Transverse colon (tissue), 4 donors: ENCODE results near the gene ACSM3. TPM values are rescaled to one million over a fixed set of nuclear protein-coding genes. Genes with fewer than 3 reads are reported as not detected.
"Not testable (repeated sequence)": the region's sequence is repeated elsewhere in the genome, so short reads cannot be mapped to it uniquely, and the experiment has no call there.

Experiments used
- DNase-seq: peaks from one replicate; pipeline ENCODE4 v3.0.0-alpha.2; 2019
- H3K27ac ChIP-seq, 4 donors: fragments of 200-600 bp; sonication (generic); 2 replicates each; pipeline ENCODE4 v1.5.1; 2016 to 2018; ENCODE audit warnings: inconsistent platforms in 4 of 4
- H3K27me3 ChIP-seq: fragments of 200-600 bp; sonication (generic); 2 replicates; pipeline ENCODE4 v1.5.1; 2017; ENCODE audit warnings: inconsistent platforms
- H3K36me3 ChIP-seq, 4 donors: fragments of 200-600 bp; sonication (generic); 2 replicates each; pipeline ENCODE4 v1.5.1; 2017 to 2019; ENCODE audit warnings: inconsistent platforms in 4 of 4
- H3K4me1 ChIP-seq, 4 donors: fragments of 200-600 bp; sonication (generic); 2 replicates each; pipeline ENCODE4 v1.5.1; 2017 to 2020; ENCODE audit warnings: inconsistent platforms in 4 of 4
- H3K4me3 ChIP-seq, 4 donors: fragments of 200-600 bp; sonication (generic); 1 replicate in 1 of 4; 2 replicates in 3 of 4; pipeline versions ENCODE4 v1.5.1 to v1.6.1; 2017 to 2019; ENCODE audit warnings: inconsistent platforms in 4 of 4
- H3K9me3 ChIP-seq, 2 donors: fragments of 200-600 bp; sonication (generic); 2 replicates each; pipeline ENCODE4 v1.5.1; 2017 to 2019; ENCODE audit warnings: inconsistent platforms in 2 of 2
- CTCF ChIP-seq, 5 experiments: fragments of 200-600 bp in 3 of 5; fragments of 450-650 bp in 2 of 5; sonication (generic) in 3 of 5; IDR thresholded peaks; 1 replicate in 2 of 5; 2 replicates in 3 of 5; pipeline ENCODE4 v1.5.1; 2016 to 2017; ENCODE audit warnings: antibody characterized with exemption in 5 of 5, inconsistent platforms in 3 of 5, mild to moderate bottlenecking in 2 of 5, moderate library complexity in 1 of 5
- EP300 ChIP-seq: sonication (generic); formaldehyde crosslinking; IDR thresholded peaks from one replicate; pipeline ENCODE4 v1.6.1; 2017; ENCODE audit warnings: antibody characterized with exemption, low read depth
- POLR2A ChIP-seq: fragments of 450-650 bp; IDR thresholded peaks from one replicate; pipeline ENCODE4 v1.6.1; 2016; ENCODE audit warnings: antibody characterized with exemption, mild to moderate bottlenecking, moderate library complexity
- POLR2AphosphoS5 ChIP-seq, 3 donors: sonication (generic); formaldehyde crosslinking; IDR thresholded peaks; one replicate each; pipeline ENCODE4 v1.6.1; 2016; ENCODE audit warnings: antibody characterized with exemption in 3 of 3
- WGBS, 2 donors: methylation state at CpG; one replicate each; pipeline ENCODE4 v1.1.5; 2018; ENCODE audit warnings: low coverage in 1 of 2; 5-methylcytosine and 5-hydroxymethylcytosine counted together
- in situ Hi-C, 4 donors: fragments of 200-750 bp; cut with MboI; loops; one replicate each; pipeline versions ENCODE4 v1.15.0 to v1.15.1; 2017; ENCODE audit warnings: low sequenced_read_pairs in 3 of 4, low pct_ligation_motif_present in 1 of 4, low pct_unique_long_range_greater_than_20kb in 1 of 4
- intact Hi-C: fragments of 100-400 bp; cut with DNase I; formaldehyde crosslinking; loops from one replicate; pipeline ENCODE4 v1.15.1; 2023; ENCODE audit warnings: low total_unique reads
- total RNA-seq, 4 donors: library from RNA; depleted of rRNA; stranded (reverse); fragments of >200 nt; gene quantifications; one replicate each; pipeline ENCODE4 v1.1.0, GENCODE V29; 2016

ACSM3 gene
- total RNA-seq, 4 donors from 2014 or later: 21.7 to 108 (median 29.5) TPM

- intact Hi-C loops (no loop called here), in situ Hi-C loops (no loop called here)
- TF ChIP-seq EP300 (no peak), CTCF (IDR thresholded peaks at IDR 0.05) (no peak), POLR2A (no peak), POLR2AphosphoS5 (IDR thresholded peaks at IDR 0.05) (no peak)
- H3K9me3 ChIP-seq: no peaks in the 10 kb centered on the region
- H3K27me3 ChIP-seq: no peaks in the 10 kb centered on the region
- peaks cover 0 to 20% (median 14%) of the 10 kb centered on the region in 4 donors for H3K4me1 ChIP-seq
- WGBS, 2 donors: 82 to 90% methylated on average over 2 of the region's 2 CpGs
- no peak overlapping the region for H3K27ac ChIP-seq
- no peak for DNase-seq
- no peak overlapping the region for H3K4me3 ChIP-seq
- H3K36me3 ChIP-seq: no peaks in the 10 kb centered on the region
These were observed 3.5 kb upstream of the ACSM3 start for GRCh38 chr16:20760346-20760745.

- Histone ChIP-seq H3K27ac (no peak overlapping the region), H3K36me3 (no peaks in the 10 kb centered on the region), H3K9me3 (no peaks in the 10 kb centered on the region), H3K27me3 (no peaks in the 10 kb centered on the region), H3K4me1 (peaks cover 0 to 20% (median 14%) of the 10 kb centered on the region in 4 donors), H3K4me3 (no peak overlapping the region)
- TF ChIP-seq POLR2A: no peak
- no peak for TF ChIP-seq POLR2AphosphoS5 (IDR thresholded peaks at IDR 0.05)
- no peak for TF ChIP-seq CTCF (IDR thresholded peaks at IDR 0.05)
- no peak for TF ChIP-seq EP300
- intact Hi-C loops: no loop called here
- in situ Hi-C loops: no loop called here
- no peak for DNase-seq
- WGBS, 2 donors: 92 to 100% methylated on average over 1 of the region's 1 CpG
These were observed 2.6 kb upstream of the ACSM3 start for GRCh38 chr16:20761175-20761574.

- Histone ChIP-seq H3K4me1 (peaks cover 0 to 20% (median 14%) of the 10 kb centered on the region in 4 donors), H3K27me3 (no peaks in the 10 kb centered on the region), H3K27ac (peak overlapping the region; percentile 84 to 92 (median 86)), H3K36me3 (no peaks in the 10 kb centered on the region), H3K4me3 (peak overlapping the region in 3 of 4 donors; percentile 27 to 51 (median 34)), H3K9me3 (no peaks in the 10 kb centered on the region)
- in situ Hi-C loops (no loop called here), intact Hi-C loops (no loop called here)
- DNase-seq: no peak
- TF ChIP-seq CTCF (IDR thresholded peaks at IDR 0.05) (no peak), POLR2A (no peak), POLR2AphosphoS5 (IDR thresholded peaks at IDR 0.05) (no peak)
- WGBS, 2 donors: 72 to 88% methylated on average over 3 of the region's 3 CpGs
These were observed 1.2 kb upstream of the ACSM3 start for GRCh38 chr16:20762404-20763123.

- in situ Hi-C loops, H3K36me3 ChIP-seq, intact Hi-C loops, H3K9me3 ChIP-seq, DNase-seq, H3K27me3 ChIP-seq: not testable (repeated sequence)
- 33 to 58% methylated on average over 1 of the region's 1 CpG for WGBS, 2 donors
- Histone ChIP-seq H3K27ac (peak overlapping the region; percentile 84 to 92 (median 86)), H3K4me1 (peaks cover 0 to 20% (median 14%) of the 10 kb centered on the region in 4 donors), H3K4me3 (peak overlapping the region in 1 of 4 donors; percentile 51)
These were observed 634 bp downstream of the ACSM3 start for GRCh38 chr16:20764448-20764847.

- in situ Hi-C loops: no loop called here
- no peak for TF ChIP-seq POLR2A
- no peak for DNase-seq
- no peaks in the 10 kb centered on the region for H3K27me3 ChIP-seq
- 81 to 94% methylated on average over 2 of the region's 2 CpGs for WGBS, 2 donors
- intact Hi-C loops: no loop called here
- peaks cover 0 to 20% (median 14%) of the 10 kb centered on the region in 4 donors for H3K4me1 ChIP-seq
- no peak overlapping the region for H3K27ac ChIP-seq
- H3K4me3 ChIP-seq: no peak overlapping the region
- H3K36me3 ChIP-seq: no peaks in the 10 kb centered on the region
- H3K9me3 ChIP-seq: no peaks in the 10 kb centered on the region
These were observed 1.9 kb downstream of the ACSM3 start for GRCh38 chr16:20765732-20766131.
